Activated CD8-positive, alpha-beta memory T cell treated with anti-CD3 and anti-CD28 coated beads, Interleukin-2, amount 50 U/mL, for 24 hours (primary cell): ENCODE data around the gene ESRRG.
"Not testable (repeated sequence)": the region's sequence is repeated elsewhere in the genome, so short reads cannot be mapped to it uniquely, and the experiment has no call there.

Experiments
- DNase-seq: peaks from one replicate; pipeline ENCODE4 v3.0.0-alpha.2; 2020; ENCODE audit errors: extremely low read depth

Gene ESRRG

GRCh38 chr1:216704065-216704464 is 19.2 kb downstream of the ESRRG start:
- not testable (repeated sequence) for DNase-seq

- DNase-seq = no peak
Measured at GRCh38 chr1:216702170-216702569, 21.1 kb downstream of the ESRRG start.

GRCh38 chr1:216700779-216701178 is 22.4 kb downstream of the ESRRG start:
- DNase-seq = no peak

- no peak for DNase-seq
Measured at GRCh38 chr1:216691710-216692109, 31.5 kb downstream of the ESRRG start.

- DNase-seq = no peak
Measured at GRCh38 chr1:216690603-216691002, 32.6 kb downstream of the ESRRG start.

- DNase-seq = no peak
Measured at GRCh38 chr1:216688127-216688657, 35.0 kb downstream of the ESRRG start.

- no peak for DNase-seq
Measured at GRCh38 chr1:216686860-216687766, 36.1 kb downstream of the ESRRG start.

- DNase-seq = no peak
Measured at GRCh38 chr1:216682752-216683151, 40.5 kb downstream of the ESRRG start.

- no peak for DNase-seq
Measured at GRCh38 chr1:216679108-216679507, 44.1 kb downstream of the ESRRG start.

GRCh38 chr1:216670118-216670883 is 52.9 kb downstream of the ESRRG start:
- no peak for DNase-seq

GRCh38 chr1:216666441-216666840 is 56.8 kb downstream of the ESRRG start:
- DNase-seq = no peak

- no peak for DNase-seq
Measured at GRCh38 chr1:216665856-216666255, 57.4 kb downstream of the ESRRG start.

- no peak for DNase-seq
Measured at GRCh38 chr1:216665406-216665805, 57.8 kb downstream of the ESRRG start.

- no peak for DNase-seq
Measured at GRCh38 chr1:216662681-216663080, 60.5 kb downstream of the ESRRG start.

- DNase-seq = no peak
Measured at GRCh38 chr1:216660561-216660960, 62.7 kb downstream of the ESRRG start.

- DNase-seq = no peak
Measured at GRCh38 chr1:216653001-216653400, 70.2 kb downstream of the ESRRG start.

- DNase-seq = no peak
Measured at GRCh38 chr1:216651826-216652418, 71.3 kb downstream of the ESRRG start.

- no peak for DNase-seq
Measured at GRCh38 chr1:216643176-216643575, 80.1 kb downstream of the ESRRG start.

- DNase-seq = no peak
Measured at GRCh38 chr1:216641669-216642460, 81.4 kb downstream of the ESRRG start.

GRCh38 chr1:216640100-216640499 is 83.1 kb downstream of the ESRRG start:
- DNase-seq = no peak

- DNase-seq = no peak
Measured at GRCh38 chr1:216632980-216633379, 90.2 kb downstream of the ESRRG start.
